Measurements from ENCODE around the gene CDHR3. TPM values are rescaled to one million over a fixed set of nuclear protein-coding genes. Genes with fewer than 3 reads are reported as not detected.

CDHR3 gene
- total and polyA plus RNA-seq, 2 donors (not counting 1 experiment from before 2014, with no cell fraction given): 5.1 to 9.4 TPM

DNA sequence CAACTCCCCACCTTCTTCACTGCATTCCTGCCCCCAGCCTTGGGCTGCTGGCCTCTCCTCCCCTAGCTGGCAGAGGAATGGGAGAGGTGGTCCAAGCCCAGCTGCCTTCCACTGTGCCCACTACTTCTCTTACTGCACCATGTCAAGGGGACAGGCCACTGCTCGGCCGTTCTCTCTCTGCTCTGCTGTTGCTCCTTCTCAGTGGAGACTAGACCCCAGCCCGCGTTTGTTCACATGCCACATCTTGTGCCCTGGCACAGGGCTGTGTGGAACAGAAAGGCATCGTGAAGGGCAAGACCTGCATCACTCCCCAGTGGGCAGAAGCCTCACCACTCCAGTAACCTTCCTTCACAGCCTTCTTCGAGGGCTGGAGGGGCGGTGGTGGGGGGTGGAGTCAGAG is 711 bp upstream of the CDHR3 start:
- Histone ChIP-seq H3K4me1 (ENCODE audit: control insufficient read depth, extremely low read depth, insufficient read depth, low read length) (no peaks in the 10 kb centered on the region), H2AFZ (ENCODE audit: low read length) (no peak overlapping the region), H3K27ac (ENCODE audit: insufficient read depth, low read length) (no peak overlapping the region), H3K79me2 (ENCODE audit: control insufficient read depth, insufficient read depth, low read length) (no peaks in the 10 kb centered on the region), H3K36me3 (ENCODE audit: control insufficient read depth, insufficient read depth, low read length) (no peaks in the 10 kb centered on the region), H3K9ac (ENCODE audit: insufficient read depth, low read length) (no peak overlapping the region), H3K9me3 (ENCODE audit: control insufficient read depth, insufficient read depth, low read depth, low read length) (no peaks in the 10 kb centered on the region), H4K20me1 (ENCODE audit: control insufficient read depth, extremely low read depth, insufficient read depth, low read length) (no peaks in the 10 kb centered on the region), H3K4me3 (replicated peaks in 1 of 4; ENCODE audit: control extremely low read depth in 1 of 4, insufficient read depth in 1 of 4, low read depth in 3 of 4, low read length in 4 of 4) (no peak overlapping the region), H3K27me3 (ENCODE audit: control insufficient read depth, insufficient read depth, low read length) (no peaks in the 10 kb centered on the region), H3K4me2 (ENCODE audit: extremely low read depth, insufficient read depth, low read length) (no peak overlapping the region)
- no peak for DNase-seq (ENCODE audit: low read depth in 2 of 2)
- no peak for TF ChIP-seq EZH2 (IDR thresholded peaks at IDR 0.05; ENCODE audit: low read length, missing control alignments)
- TF ChIP-seq, protein P1, sequence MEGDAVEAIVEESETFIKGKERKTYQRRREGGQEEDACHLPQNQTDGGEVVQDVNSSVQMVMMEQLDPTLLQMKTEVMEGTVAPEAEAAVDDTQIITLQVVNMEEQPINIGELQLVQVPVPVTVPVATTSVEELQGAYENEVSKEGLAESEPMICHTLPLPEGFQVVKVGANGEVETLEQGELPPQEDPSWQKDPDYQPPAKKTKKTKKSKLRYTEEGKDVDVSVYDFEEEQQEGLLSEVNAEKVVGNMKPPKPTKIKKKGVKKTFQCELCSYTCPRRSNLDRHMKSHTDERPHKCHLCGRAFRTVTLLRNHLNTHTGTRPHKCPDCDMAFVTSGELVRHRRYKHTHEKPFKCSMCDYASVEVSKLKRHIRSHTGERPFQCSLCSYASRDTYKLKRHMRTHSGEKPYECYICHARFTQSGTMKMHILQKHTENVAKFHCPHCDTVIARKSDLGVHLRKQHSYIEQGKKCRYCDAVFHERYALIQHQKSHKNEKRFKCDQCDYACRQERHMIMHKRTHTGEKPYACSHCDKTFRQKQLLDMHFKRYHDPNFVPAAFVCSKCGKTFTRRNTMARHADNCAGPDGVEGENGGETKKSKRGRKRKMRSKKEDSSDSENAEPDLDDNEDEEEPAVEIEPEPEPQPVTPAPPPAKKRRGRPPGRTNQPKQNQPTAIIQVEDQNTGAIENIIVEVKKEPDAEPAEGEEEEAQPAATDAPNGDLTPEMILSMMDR (conservative IDR thresholded peaks at IDR 0.05 in 1 of 2, IDR thresholded peaks at IDR 0.05 in 1 of 2; ENCODE audit: low read depth in 1 of 2, low read length in 2 of 2): no peak

DNA sequence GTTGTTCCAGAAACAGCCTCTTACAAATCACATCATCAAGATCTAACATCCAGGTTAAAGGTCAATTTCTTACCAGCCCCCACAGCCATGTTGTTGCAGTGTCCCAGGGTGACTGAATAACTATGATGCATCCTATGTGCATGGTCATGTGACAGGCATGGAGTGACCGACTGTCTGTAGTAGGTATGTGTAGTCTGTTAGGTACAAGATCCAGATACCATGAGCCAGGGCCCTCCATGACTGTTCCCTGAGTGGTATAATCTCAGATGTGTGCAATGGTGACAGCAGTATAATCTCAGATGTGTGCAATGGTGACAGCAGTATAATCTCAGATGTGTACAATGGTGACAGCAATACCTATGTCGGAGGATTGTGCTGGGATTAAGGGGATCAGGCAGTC is 8.8 kb downstream of the CDHR3 start:
- Histone ChIP-seq H3K4me3 (replicated peaks in 1 of 4; ENCODE audit: control extremely low read depth in 1 of 4, insufficient read depth in 1 of 4, low read depth in 3 of 4, low read length in 4 of 4) (no peak overlapping the region), H4K20me1 (ENCODE audit: control insufficient read depth, extremely low read depth, insufficient read depth, low read length) (no peaks in the 10 kb centered on the region), H3K27me3 (ENCODE audit: control insufficient read depth, insufficient read depth, low read length) (no peaks in the 10 kb centered on the region), H3K9ac (ENCODE audit: insufficient read depth, low read length) (no peak overlapping the region), H3K4me2 (ENCODE audit: extremely low read depth, insufficient read depth, low read length) (no peak overlapping the region), H2AFZ (ENCODE audit: low read length) (no peak overlapping the region), H3K4me1 (ENCODE audit: control insufficient read depth, extremely low read depth, insufficient read depth, low read length) (no peaks in the 10 kb centered on the region), H3K27ac (ENCODE audit: insufficient read depth, low read length) (no peak overlapping the region), H3K79me2 (ENCODE audit: control insufficient read depth, insufficient read depth, low read length) (no peaks in the 10 kb centered on the region), H3K9me3 (ENCODE audit: control insufficient read depth, insufficient read depth, low read depth, low read length) (no peaks in the 10 kb centered on the region), H3K36me3 (ENCODE audit: control insufficient read depth, insufficient read depth, low read length) (no peaks in the 10 kb centered on the region)
- no peak for DNase-seq (ENCODE audit: low read depth in 2 of 2)
- TF ChIP-seq, protein P1 (conservative IDR thresholded peaks at IDR 0.05 in 1 of 2, IDR thresholded peaks at IDR 0.05 in 1 of 2; ENCODE audit: low read depth in 1 of 2, low read length in 2 of 2): no peak
- TF ChIP-seq EZH2 (IDR thresholded peaks at IDR 0.05; ENCODE audit: low read length, missing control alignments): no peak

DNA sequence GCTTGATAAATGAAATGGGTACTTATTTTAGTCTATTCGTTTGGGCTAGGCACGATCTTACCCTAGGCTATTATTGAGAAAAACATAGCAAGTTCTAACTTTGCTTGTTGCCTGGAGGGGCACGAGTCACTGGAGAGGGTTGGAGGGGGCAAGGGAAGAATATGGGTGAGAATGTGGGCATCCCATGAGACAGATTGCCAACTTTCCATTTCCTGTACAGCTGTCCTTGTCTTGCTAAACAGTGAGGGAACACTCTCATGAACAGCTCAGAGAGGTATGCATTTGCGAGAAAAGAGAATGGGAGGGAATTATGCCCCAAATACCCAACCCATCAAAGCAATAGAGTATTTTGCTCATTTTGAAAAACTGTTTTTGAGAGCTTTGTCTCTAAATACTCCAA is 9.2 kb downstream of the CDHR3 start:
- no peak overlapping the region for H2AFZ ChIP-seq (ENCODE audit: low read length)
- H4K20me1 ChIP-seq (ENCODE audit: control insufficient read depth, extremely low read depth, insufficient read depth, low read length): no peaks in the 10 kb centered on the region
- H3K4me1 ChIP-seq (ENCODE audit: control insufficient read depth, extremely low read depth, insufficient read depth, low read length): no peaks in the 10 kb centered on the region
- no peak overlapping the region for H3K27ac ChIP-seq (ENCODE audit: insufficient read depth, low read length)
- TF ChIP-seq, protein P1 (conservative IDR thresholded peaks at IDR 0.05 in 1 of 2, IDR thresholded peaks at IDR 0.05 in 1 of 2; ENCODE audit: low read depth in 1 of 2, low read length in 2 of 2): no peak
- no peak for TF ChIP-seq EZH2 (IDR thresholded peaks at IDR 0.05; ENCODE audit: low read length, missing control alignments)
- DNase-seq (ENCODE audit: low read depth in 2 of 2): no peak
- H3K9ac ChIP-seq (ENCODE audit: insufficient read depth, low read length): no peak overlapping the region
- no peaks in the 10 kb centered on the region for H3K9me3 ChIP-seq (ENCODE audit: control insufficient read depth, insufficient read depth, low read depth, low read length)
- no peak overlapping the region for H3K4me2 ChIP-seq (ENCODE audit: extremely low read depth, insufficient read depth, low read length)
- no peaks in the 10 kb centered on the region for H3K27me3 ChIP-seq (ENCODE audit: control insufficient read depth, insufficient read depth, low read length)
- no peak overlapping the region for H3K4me3 ChIP-seq (replicated peaks in 1 of 4; ENCODE audit: control extremely low read depth in 1 of 4, insufficient read depth in 1 of 4, low read depth in 3 of 4, low read length in 4 of 4)
- no peaks in the 10 kb centered on the region for H3K36me3 ChIP-seq (ENCODE audit: control insufficient read depth, insufficient read depth, low read length)
- no peaks in the 10 kb centered on the region for H3K79me2 ChIP-seq (ENCODE audit: control insufficient read depth, insufficient read depth, low read length)

All from fibroblast of lung (primary cell).